Measurements from ENCODE around the gene VPS16.
"Not testable (repeated sequence)": the region's sequence is repeated elsewhere in the genome, so short reads cannot be mapped to it uniquely, and the experiment has no call there.

Gene VPS16

GRCh38 chr20:2872459-2873009 lies 32.0 kb downstream of the VPS16 start:
- peak; percentile 21 for DNase-seq

- DNase-seq, result peak; percentile 70
Measured at GRCh38 chr20:2873010-2873746, 32.6 kb downstream of the VPS16 start, which contains the start of gene PTPRA. Gene PTPRA (plus strand): TSS chr20:2873481. CDS start chr20:2964278, 90,797 bp downstream.

- DNase-seq, result no peak
Measured at GRCh38 chr20:2873747-2874041, 33.1 kb downstream of the VPS16 start.

GRCh38 chr20:2874456-2874855 lies 33.9 kb downstream of the VPS16 start:
- DNase-seq, result no peak

- DNase-seq, result no peak
Measured at GRCh38 chr20:2875690-2876203, 35.2 kb downstream of the VPS16 start.

GRCh38 chr20:2878515-2878914 lies 38.0 kb downstream of the VPS16 start:
- no peak for DNase-seq

- DNase-seq, result peak; percentile 84
Measured at GRCh38 chr20:2879146-2879545, 38.6 kb downstream of the VPS16 start.

GRCh38 chr20:2880650-2881049 lies 40.1 kb downstream of the VPS16 start:
- no peak for DNase-seq

GRCh38 chr20:2883726-2884637 lies 43.4 kb downstream of the VPS16 start:
- DNase-seq, result no peak

- DNase-seq, result no peak
Measured at GRCh38 chr20:2887715-2888114, 47.2 kb downstream of the VPS16 start.

GRCh38 chr20:2888224-2888955 lies 47.8 kb downstream of the VPS16 start:
- DNase-seq, result no peak

GRCh38 chr20:2889209-2889608 lies 48.7 kb downstream of the VPS16 start:
- DNase-seq, result no peak

GRCh38 chr20:2889797-2890196 lies 49.3 kb downstream of the VPS16 start:
- DNase-seq, result no peak

- no peak for DNase-seq
Measured at GRCh38 chr20:2890742-2891141, 50.2 kb downstream of the VPS16 start.

GRCh38 chr20:2891343-2891742 lies 50.8 kb downstream of the VPS16 start:
- DNase-seq, result no peak

- DNase-seq, result no peak
Measured at GRCh38 chr20:2892376-2892775, 51.8 kb downstream of the VPS16 start.

GRCh38 chr20:2894221-2894620 lies 53.7 kb downstream of the VPS16 start:
- no peak for DNase-seq

GRCh38 chr20:2895154-2895553 lies 54.6 kb downstream of the VPS16 start:
- DNase-seq, result not testable (repeated sequence)

- no peak for DNase-seq
Measured at GRCh38 chr20:2899243-2899642, 58.7 kb downstream of the VPS16 start.

GRCh38 chr20:2900845-2901592 lies 60.5 kb downstream of the VPS16 start:
- no peak for DNase-seq

GRCh38 chr20:2902291-2902690 lies 61.7 kb downstream of the VPS16 start:
- DNase-seq, result no peak

GRCh38 chr20:2902818-2903217 lies 62.3 kb downstream of the VPS16 start:
- no peak for DNase-seq

Measured in DMS 273 treated with DMSO at 0.1 percent for 48 hours (cell line).